OCI-LY3 (cell line): ENCODE measurements around the gene BRF1.

Experiments
- EZH2phosphoT487 ChIP-seq: fragments of 200-600 bp; shearing (Covaris generic); IDR thresholded peaks from 2 replicates; pipeline ENCODE4 v1.6.1; 2018; ENCODE audit warnings: antibody characterized with exemption, mixed run types, low read depth
- TF ChIP-seq, protein P1 (sequence below): fragments of 200-600, 300-600 bp; sonication (generic); IDR thresholded peaks from 2 replicates; pipeline ENCODE4 v1.5.1; 2014; ENCODE audit warnings: antibody characterized with exemption, low read length, low read depth

DNA sequence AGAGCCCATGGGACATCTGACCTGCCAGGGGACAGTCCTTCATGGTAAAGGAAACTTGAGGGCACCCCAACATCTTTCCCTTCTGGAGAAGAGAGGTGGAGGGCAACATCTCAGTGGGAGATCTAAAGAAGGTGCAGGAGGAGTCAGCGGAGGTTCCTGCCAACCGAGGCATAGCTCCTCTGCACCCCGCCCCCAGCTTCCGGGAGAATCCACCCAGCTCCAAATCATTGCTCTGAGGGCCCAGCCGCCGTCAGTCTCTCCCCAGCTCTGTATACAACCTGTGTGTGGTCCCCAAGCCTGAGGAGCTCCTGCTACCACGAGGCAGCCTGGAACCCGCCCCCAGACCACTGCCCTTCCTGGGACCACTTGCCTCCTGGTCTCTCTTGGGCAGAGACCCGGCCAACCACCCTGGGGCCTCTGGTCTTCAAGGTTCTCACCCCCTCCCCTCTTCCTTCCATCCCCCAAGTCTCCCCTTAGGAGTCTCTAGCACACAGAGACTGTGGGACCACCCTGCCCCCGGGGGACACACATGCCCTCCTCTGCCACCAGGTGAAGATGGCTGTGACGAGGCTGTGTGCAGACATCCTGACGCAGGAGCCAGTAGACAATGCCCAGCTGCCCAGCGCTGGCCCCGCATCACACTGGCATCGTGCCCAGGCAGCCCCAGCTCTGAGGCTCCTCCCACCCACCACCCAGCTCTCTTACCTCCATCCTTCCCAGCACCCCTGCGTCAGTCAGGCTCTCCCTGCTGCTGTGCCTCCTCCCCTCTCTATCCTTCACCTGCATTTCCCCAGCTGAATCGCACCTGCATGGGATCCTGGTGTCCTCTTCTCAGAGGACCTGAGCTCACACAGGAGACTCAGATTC lies 106.7 kb downstream of the BRF1 start:
- TF ChIP-seq, protein P1, sequence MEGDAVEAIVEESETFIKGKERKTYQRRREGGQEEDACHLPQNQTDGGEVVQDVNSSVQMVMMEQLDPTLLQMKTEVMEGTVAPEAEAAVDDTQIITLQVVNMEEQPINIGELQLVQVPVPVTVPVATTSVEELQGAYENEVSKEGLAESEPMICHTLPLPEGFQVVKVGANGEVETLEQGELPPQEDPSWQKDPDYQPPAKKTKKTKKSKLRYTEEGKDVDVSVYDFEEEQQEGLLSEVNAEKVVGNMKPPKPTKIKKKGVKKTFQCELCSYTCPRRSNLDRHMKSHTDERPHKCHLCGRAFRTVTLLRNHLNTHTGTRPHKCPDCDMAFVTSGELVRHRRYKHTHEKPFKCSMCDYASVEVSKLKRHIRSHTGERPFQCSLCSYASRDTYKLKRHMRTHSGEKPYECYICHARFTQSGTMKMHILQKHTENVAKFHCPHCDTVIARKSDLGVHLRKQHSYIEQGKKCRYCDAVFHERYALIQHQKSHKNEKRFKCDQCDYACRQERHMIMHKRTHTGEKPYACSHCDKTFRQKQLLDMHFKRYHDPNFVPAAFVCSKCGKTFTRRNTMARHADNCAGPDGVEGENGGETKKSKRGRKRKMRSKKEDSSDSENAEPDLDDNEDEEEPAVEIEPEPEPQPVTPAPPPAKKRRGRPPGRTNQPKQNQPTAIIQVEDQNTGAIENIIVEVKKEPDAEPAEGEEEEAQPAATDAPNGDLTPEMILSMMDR: no peak
- no peak for TF ChIP-seq EZH2phosphoT487
